ENCODE results near the gene CCDC181.

CCDC181 gene

DNA sequence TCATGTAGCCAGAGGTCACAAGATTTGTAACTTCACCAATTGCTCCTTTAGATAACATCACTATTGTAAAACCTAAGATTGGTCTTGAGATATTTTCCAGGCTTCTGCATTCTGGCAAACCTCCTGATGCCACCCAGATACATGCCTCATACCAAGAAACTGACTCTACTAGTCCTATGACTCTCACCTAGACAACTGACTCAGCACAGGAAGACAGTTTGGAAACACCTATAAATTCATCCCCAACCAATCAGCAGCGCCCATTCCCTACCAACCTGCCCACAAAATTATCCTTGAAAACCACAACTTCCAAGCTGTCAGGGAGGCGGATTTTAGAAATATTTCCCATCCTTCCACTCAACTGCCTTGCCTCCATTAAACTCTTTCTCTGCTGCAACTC is 62.3 kb downstream of the CCDC181 start:
- no peak for TF ChIP-seq EGR1 (IDR thresholded peaks at IDR 0.05)
- no peak for TF ChIP-seq NFIC (IDR thresholded peaks at IDR 0.05)
- TF ChIP-seq FOXM1 (IDR thresholded peaks at IDR 0.05; ENCODE audit: borderline replicate concordance, low read depth), result no peak
- no peak for TF ChIP-seq RAD21 (IDR thresholded peaks at IDR 0.05; ENCODE audit: low read depth)
- no peak for TF ChIP-seq TCF12 (IDR thresholded peaks at IDR 0.05; ENCODE audit: low read depth)
- TF ChIP-seq, protein P1, sequence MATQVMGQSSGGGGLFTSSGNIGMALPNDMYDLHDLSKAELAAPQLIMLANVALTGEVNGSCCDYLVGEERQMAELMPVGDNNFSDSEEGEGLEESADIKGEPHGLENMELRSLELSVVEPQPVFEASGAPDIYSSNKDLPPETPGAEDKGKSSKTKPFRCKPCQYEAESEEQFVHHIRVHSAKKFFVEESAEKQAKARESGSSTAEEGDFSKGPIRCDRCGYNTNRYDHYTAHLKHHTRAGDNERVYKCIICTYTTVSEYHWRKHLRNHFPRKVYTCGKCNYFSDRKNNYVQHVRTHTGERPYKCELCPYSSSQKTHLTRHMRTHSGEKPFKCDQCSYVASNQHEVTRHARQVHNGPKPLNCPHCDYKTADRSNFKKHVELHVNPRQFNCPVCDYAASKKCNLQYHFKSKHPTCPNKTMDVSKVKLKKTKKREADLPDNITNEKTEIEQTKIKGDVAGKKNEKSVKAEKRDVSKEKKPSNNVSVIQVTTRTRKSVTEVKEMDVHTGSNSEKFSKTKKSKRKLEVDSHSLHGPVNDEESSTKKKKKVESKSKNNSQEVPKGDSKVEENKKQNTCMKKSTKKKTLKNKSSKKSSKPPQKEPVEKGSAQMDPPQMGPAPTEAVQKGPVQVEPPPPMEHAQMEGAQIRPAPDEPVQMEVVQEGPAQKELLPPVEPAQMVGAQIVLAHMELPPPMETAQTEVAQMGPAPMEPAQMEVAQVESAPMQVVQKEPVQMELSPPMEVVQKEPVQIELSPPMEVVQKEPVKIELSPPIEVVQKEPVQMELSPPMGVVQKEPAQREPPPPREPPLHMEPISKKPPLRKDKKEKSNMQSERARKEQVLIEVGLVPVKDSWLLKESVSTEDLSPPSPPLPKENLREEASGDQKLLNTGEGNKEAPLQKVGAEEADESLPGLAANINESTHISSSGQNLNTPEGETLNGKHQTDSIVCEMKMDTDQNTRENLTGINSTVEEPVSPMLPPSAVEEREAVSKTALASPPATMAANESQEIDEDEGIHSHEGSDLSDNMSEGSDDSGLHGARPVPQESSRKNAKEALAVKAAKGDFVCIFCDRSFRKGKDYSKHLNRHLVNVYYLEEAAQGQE (IDR thresholded peaks at IDR 0.05; ENCODE audit: low read depth), result no peak
- TF ChIP-seq CREB1 (IDR thresholded peaks at IDR 0.05; ENCODE audit: low read depth), result no peak

DNA sequence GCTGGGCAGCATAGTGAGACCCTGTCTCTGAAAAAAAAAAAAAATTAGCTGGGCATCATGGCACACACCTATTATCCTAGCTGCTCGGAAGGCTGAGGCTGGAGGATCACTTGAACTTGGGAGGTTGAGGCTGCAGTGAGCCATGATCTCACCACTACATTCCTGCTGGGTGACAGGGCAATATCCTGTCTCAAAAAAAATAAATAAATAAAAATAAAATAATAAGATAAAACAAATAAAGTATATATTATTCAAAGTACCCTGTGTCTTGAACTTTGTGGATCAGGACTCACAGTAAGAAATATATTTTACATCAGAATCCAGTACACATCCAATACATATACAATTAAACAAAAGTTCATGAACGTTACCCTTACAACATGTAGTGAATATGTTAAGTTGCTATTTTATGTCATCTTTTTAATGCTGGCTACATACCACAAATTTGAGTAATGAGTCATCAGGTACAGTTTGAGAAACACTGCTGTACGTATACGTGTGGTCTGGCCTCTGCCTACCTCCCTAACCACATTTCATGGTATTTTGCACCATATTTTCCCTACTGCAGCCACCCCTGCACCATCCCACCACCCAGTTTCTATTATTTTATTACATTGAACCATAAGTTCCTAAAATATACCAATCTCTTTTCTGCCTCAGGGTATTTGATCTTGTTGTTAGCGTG is 64.1 kb downstream of the CCDC181 start:
- TF ChIP-seq, protein P2, sequence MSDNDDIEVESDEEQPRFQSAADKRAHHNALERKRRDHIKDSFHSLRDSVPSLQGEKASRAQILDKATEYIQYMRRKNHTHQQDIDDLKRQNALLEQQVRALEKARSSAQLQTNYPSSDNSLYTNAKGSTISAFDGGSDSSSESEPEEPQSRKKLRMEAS (IDR thresholded peaks at IDR 0.05), result no peak
- TF ChIP-seq ZBTB7A (IDR thresholded peaks at IDR 0.05; ENCODE audit: low read depth), result no peak
- TF ChIP-seq CREB1 (IDR thresholded peaks at IDR 0.05; ENCODE audit: low read depth), result no peak
- TF ChIP-seq, protein P1 (IDR thresholded peaks at IDR 0.05; ENCODE audit: low read depth), result no peak
- no peak for TF ChIP-seq RAD21 (IDR thresholded peaks at IDR 0.05; ENCODE audit: low read depth)
- TF ChIP-seq YY1 (IDR thresholded peaks at IDR 0.05; ENCODE audit: low read depth), result no peak
- no peak for TF ChIP-seq EGR1 (IDR thresholded peaks at IDR 0.05)
- TF ChIP-seq TEAD4 (IDR thresholded peaks at IDR 0.05), result no peak
- TF ChIP-seq FOXM1 (IDR thresholded peaks at IDR 0.05; ENCODE audit: borderline replicate concordance, low read depth), result no peak

DNA sequence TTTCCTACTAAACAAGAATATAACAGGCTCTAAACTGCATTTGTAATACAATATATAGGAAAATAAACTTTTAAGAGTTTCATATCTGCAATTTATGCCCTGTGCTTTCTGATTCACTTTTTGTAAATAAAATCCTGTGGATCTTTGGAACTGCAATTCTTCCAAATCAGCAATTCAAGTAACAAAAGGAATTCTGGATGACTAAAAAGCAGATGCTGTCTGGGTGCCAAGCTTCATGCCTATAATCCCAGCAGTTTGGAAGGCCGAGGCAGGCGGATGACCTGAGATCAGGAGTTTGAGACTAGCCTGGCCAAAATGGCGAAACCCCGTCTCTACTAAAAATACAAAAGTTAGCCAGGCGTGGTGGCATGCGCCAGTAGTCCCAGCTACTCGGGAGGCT is 66.0 kb downstream of the CCDC181 start:
- TF ChIP-seq EGR1 (IDR thresholded peaks at IDR 0.05), result no peak
- no peak for TF ChIP-seq FOXM1 (IDR thresholded peaks at IDR 0.05; ENCODE audit: borderline replicate concordance, low read depth)
- TF ChIP-seq, protein P2 (IDR thresholded peaks at IDR 0.05), result no peak
- TF ChIP-seq TCF12 (IDR thresholded peaks at IDR 0.05; ENCODE audit: low read depth), result no peak
- TF ChIP-seq YY1 (IDR thresholded peaks at IDR 0.05; ENCODE audit: low read depth), result no peak
- TF ChIP-seq RAD21 (IDR thresholded peaks at IDR 0.05; ENCODE audit: low read depth), result no peak
- TF ChIP-seq TEAD4 (IDR thresholded peaks at IDR 0.05), result no peak
- no peak for TF ChIP-seq CREB1 (IDR thresholded peaks at IDR 0.05; ENCODE audit: low read depth)
- no peak for TF ChIP-seq TAF1 (IDR thresholded peaks at IDR 0.05; ENCODE audit: low read depth)
- TF ChIP-seq NFIC (IDR thresholded peaks at IDR 0.05), result no peak
- no peak for TF ChIP-seq EP300 (IDR thresholded peaks at IDR 0.05; ENCODE audit: borderline replicate concordance)
- no peak for TF ChIP-seq ZBTB7A (IDR thresholded peaks at IDR 0.05; ENCODE audit: low read depth)
- TF ChIP-seq, protein P1 (IDR thresholded peaks at IDR 0.05; ENCODE audit: low read depth), result no peak
- no peak for TF ChIP-seq CEBPB (IDR thresholded peaks at IDR 0.05)
- TF ChIP-seq, protein P3, sequence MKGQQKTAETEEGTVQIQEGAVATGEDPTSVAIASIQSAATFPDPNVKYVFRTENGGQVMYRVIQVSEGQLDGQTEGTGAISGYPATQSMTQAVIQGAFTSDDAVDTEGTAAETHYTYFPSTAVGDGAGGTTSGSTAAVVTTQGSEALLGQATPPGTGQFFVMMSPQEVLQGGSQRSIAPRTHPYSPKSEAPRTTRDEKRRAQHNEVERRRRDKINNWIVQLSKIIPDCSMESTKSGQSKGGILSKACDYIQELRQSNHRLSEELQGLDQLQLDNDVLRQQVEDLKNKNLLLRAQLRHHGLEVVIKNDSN (IDR thresholded peaks at IDR 0.05), result no peak

DNA sequence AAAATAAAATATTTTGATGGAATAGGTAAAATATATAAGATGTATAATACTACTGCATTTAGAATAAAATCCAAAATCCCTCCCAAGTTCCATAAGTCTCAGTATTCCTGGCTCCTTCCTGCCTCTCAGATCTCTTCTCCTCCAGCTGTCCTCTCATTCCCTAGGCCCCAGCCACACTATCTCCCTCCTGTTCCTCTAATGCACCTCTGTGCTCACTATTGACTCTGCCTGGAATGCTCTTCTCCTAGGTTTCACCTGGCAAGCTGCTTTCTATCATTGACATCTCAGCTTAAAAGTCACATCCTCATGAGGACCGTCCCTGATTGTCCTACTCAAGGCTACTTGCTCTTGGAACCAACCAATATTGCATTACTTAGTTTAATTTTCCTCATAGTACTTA is 66.9 kb downstream of the CCDC181 start:
- TF ChIP-seq RAD21 (IDR thresholded peaks at IDR 0.05; ENCODE audit: low read depth) (no peak), TCF12 (IDR thresholded peaks at IDR 0.05; ENCODE audit: low read depth) (no peak), FOXM1 (IDR thresholded peaks at IDR 0.05; ENCODE audit: borderline replicate concordance, low read depth) (no peak), NFIC (IDR thresholded peaks at IDR 0.05) (no peak), CREB1 (IDR thresholded peaks at IDR 0.05; ENCODE audit: low read depth) (no peak), EGR1 (IDR thresholded peaks at IDR 0.05) (no peak), CEBPB (IDR thresholded peaks at IDR 0.05) (no peak)
- TF ChIP-seq, protein P2 (IDR thresholded peaks at IDR 0.05), result no peak
- TF ChIP-seq, protein P1 (IDR thresholded peaks at IDR 0.05; ENCODE audit: low read depth), result no peak

All from Ishikawa (cell line).